LNCaP clone FGC (cell line): ENCODE data around the gene PRSS33.

ENCODE experiments used
- DNase-seq: peaks from one replicate; pipeline ENCODE4 v3.0.0-alpha.2; 2011; ENCODE audit warnings: low read depth
- H3K4me3 ChIP-seq: 2 replicates; pipeline ENCODE4 v1.5.1; 2011; ENCODE audit warnings: mild to moderate bottlenecking, low read depth, low read length, control low read depth
- TF ChIP-seq, protein P1 (sequence below): IDR thresholded peaks from 2 replicates; pipeline ENCODE4 v1.5.1; 2012; ENCODE audit warnings: mild to moderate bottlenecking; ENCODE audit not compliant: control insufficient read depth, insufficient read depth; ENCODE audit errors: extremely low read depth

Gene PRSS33

DNA sequence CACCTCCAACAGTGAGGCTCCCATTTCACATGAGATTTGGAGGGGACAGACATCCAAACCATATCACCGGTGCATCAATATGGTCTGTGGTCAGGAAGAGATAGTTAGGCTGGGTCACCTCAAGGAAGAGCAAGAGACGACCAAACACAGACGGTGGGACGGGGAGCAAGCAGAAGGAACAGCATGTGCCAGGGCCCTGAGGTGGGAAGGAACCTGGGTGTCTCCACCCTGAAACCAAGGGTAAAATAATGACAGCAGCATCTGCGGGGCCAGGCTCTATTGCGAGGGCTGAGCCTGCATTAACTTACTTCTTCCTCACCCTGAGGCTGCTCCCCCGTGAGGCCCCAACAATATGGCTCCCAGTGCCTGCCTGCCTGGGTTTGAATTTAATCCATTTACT, 20.8 kb upstream of the PRSS33 start:
- H3K4me3 ChIP-seq = no peak overlapping the region
- TF ChIP-seq, protein P1, sequence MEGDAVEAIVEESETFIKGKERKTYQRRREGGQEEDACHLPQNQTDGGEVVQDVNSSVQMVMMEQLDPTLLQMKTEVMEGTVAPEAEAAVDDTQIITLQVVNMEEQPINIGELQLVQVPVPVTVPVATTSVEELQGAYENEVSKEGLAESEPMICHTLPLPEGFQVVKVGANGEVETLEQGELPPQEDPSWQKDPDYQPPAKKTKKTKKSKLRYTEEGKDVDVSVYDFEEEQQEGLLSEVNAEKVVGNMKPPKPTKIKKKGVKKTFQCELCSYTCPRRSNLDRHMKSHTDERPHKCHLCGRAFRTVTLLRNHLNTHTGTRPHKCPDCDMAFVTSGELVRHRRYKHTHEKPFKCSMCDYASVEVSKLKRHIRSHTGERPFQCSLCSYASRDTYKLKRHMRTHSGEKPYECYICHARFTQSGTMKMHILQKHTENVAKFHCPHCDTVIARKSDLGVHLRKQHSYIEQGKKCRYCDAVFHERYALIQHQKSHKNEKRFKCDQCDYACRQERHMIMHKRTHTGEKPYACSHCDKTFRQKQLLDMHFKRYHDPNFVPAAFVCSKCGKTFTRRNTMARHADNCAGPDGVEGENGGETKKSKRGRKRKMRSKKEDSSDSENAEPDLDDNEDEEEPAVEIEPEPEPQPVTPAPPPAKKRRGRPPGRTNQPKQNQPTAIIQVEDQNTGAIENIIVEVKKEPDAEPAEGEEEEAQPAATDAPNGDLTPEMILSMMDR = no peak
- DNase-seq = no peak

DNA sequence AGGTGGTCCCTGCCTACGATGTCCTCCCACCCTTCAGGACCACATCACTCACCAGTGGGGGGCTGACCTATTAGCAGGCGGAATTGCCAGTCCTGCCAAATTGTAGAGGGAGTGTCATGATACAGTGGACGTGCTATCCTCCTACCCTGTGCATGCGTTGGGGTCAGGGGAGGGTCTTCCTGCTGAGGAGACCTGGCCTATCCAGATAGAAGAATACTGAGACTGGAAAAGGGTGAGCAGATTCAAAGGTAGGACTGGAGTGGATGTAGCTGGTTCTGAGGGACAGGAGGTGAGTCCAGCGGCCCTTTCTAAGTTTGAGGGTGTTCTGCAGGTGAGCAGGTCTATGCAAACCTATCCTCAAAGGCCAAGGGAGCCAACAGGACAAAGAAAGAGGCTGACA, 18.9 kb upstream of the PRSS33 start:
- TF ChIP-seq, protein P1 = no peak
- no peak for DNase-seq
- no peak overlapping the region for H3K4me3 ChIP-seq

DNA sequence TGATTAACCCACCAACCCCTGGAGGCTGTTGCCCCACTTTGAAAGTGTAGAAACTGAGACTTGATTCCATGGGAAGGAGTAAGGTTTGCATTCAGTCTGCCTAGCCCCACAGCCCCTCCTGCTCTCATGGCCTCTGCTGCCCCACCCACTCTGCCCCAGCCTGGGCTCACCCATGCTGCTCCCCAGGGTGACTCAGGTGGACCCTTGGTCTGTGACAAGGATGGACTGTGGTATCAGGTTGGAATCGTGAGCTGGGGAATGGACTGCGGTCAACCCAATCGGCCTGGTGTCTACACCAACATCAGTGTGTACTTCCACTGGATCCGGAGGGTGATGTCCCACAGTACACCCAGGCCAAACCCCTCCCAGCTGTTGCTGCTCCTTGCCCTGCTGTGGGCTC, 17.4 kb upstream of the PRSS33 start:
- no peak overlapping the region for H3K4me3 ChIP-seq

DNA sequence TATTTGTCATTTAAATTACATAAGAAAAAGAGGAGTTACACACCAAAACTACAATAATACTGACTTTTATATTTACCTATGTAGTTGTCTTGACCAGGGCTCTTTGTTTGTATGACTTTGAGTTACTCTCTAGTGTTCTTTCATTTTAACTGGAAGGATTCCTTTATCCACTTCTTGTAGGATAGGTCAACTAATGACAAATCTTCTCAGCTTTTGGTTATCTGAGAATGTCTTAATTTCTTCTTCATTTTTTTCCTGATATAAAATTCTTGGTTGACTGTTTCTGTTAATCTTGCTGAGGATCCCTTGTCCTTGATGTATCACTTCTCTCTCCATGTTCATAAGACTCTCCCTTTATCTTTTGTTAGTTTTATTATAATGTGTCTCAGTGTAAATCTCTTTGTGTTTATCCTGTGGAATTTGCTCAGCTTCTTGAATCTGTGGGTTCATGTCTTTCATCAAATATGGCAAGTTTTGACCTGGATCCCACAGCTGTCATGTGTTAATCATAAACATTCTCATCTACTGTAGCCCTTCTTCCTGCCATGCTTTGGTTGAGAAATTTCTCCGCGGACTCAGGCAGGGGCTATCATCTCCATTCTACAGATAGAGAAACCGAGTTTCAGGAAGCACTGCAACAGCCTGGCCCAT, 16.3 kb upstream of the PRSS33 start:
- DNase-seq = no peak
- no peak overlapping the region for H3K4me3 ChIP-seq
- TF ChIP-seq, protein P1 = no peak

More for the DNA sequence above, 17.4 kb upstream of the PRSS33 start:
- DNase-seq = no peak
- TF ChIP-seq, protein P1 = no peak

DNA sequence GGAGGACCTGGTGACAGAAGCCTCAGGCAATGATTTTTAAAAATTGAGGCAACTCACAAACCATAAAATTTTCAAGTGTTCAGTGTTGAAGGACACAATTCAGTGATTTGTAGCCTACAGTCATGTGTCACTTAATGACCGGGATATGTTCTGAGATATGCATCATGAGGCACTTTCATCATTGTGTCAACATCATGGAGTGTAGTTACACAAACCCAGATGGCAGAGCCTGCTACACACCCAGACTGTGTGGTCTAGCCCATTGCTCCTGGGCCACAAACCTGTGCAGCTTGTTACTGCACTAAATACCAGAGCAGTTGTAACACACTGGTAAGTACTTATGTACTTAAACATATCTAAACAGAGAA, 12.5 kb upstream of the PRSS33 start:
- peak; percentile 89 for DNase-seq
- TF ChIP-seq, protein P1 = no peak
- H3K4me3 ChIP-seq = no peak overlapping the region

DNA sequence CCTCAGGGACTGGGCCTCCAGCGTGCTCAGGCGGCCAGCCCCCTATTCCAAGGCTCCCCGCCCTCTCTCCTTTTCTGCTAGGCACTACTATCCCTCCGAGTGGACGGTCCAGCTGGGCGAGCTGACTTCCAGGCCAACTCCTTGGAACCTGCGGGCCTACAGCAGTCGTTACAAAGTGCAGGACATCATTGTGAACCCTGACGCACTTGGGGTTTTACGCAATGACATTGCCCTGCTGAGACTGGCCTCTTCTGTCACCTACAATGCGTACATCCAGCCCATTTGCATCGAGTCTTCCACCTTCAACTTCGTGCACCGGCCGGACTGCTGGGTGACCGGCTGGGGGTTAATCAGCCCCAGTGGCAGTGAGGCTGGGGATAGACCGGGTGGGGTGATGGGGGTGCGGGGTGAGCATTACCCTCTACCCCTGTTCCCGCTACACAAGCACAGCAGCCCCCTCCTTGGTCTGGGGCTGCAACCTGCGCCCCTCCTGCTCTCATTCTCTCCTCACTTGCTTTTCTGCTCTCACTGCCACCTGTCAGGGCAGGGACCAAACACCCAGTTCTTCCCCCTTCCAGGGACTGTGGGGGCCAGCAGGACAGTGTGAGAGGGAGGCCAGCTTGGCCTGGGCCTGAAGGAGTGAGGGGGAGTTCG, 12.0 kb upstream of the PRSS33 start:
- H3K4me3 ChIP-seq = no peak overlapping the region
- no peak for DNase-seq
- TF ChIP-seq, protein P1 = no peak
